Parathyroid adenoma (tissue), 2 donors: ENCODE data around the gene KLHL40.

Experiments used
- H2AFZ ChIP-seq: fragments of 300-600 bp; sonication (generic); one replicate; pipeline ENCODE4 v1.7.0; 2017; ENCODE audit warnings: antibody characterized with exemption, mild to moderate bottlenecking
- H3K27ac ChIP-seq: fragments of 300-600 bp; sonication (generic); one replicate; pipeline ENCODE4 v1.7.0; 2017
- H3K27me3 ChIP-seq: fragments of 300-600 bp; sonication (generic); one replicate; pipeline ENCODE4 v1.7.0; 2017; ENCODE audit warnings: low read length; ENCODE audit not compliant: control insufficient read depth, insufficient read depth
- H3K36me3 ChIP-seq: fragments of 300-600 bp; sonication (generic); one replicate; pipeline ENCODE4 v1.7.0; 2017; ENCODE audit warnings: low read length; ENCODE audit not compliant: control insufficient read depth, insufficient read depth
- H3K4me1 ChIP-seq: fragments of 300-600 bp; sonication (generic); one replicate; pipeline ENCODE4 v1.7.0; 2017; ENCODE audit warnings: control low read depth
- H3K4me2 ChIP-seq: fragments of 300-600 bp; sonication (generic); one replicate; pipeline ENCODE4 v1.7.0; 2017; ENCODE audit warnings: low read length
- H3K4me3 ChIP-seq: fragments of 300-600 bp; sonication (generic); one replicate; pipeline ENCODE4 v1.7.0; 2017; ENCODE audit warnings: low read depth, low read length
- H3K79me2 ChIP-seq: fragments of 300-600 bp; sonication (generic); one replicate; pipeline ENCODE4 v1.7.0; 2017; ENCODE audit warnings: control low read depth
- H3K9ac ChIP-seq: fragments of 300-600 bp; sonication (generic); one replicate; pipeline ENCODE4 v1.7.0; 2017; ENCODE audit warnings: mild to moderate bottlenecking
- H3K9me3 ChIP-seq: fragments of 300-600 bp; sonication (generic); one replicate; pipeline ENCODE4 v1.7.0; 2017; ENCODE audit warnings: low read length; ENCODE audit not compliant: control insufficient read depth
- TF ChIP-seq, protein P1 (sequence below): fragments of 300-600 bp; sonication (generic); IDR thresholded peaks from one replicate; pipeline ENCODE4 v1.7.0; 2017; ENCODE audit warnings: antibody characterized with exemption, mild to moderate bottlenecking
- donor health status: primary hyperparathyroidism.

KLHL40 gene

DNA sequence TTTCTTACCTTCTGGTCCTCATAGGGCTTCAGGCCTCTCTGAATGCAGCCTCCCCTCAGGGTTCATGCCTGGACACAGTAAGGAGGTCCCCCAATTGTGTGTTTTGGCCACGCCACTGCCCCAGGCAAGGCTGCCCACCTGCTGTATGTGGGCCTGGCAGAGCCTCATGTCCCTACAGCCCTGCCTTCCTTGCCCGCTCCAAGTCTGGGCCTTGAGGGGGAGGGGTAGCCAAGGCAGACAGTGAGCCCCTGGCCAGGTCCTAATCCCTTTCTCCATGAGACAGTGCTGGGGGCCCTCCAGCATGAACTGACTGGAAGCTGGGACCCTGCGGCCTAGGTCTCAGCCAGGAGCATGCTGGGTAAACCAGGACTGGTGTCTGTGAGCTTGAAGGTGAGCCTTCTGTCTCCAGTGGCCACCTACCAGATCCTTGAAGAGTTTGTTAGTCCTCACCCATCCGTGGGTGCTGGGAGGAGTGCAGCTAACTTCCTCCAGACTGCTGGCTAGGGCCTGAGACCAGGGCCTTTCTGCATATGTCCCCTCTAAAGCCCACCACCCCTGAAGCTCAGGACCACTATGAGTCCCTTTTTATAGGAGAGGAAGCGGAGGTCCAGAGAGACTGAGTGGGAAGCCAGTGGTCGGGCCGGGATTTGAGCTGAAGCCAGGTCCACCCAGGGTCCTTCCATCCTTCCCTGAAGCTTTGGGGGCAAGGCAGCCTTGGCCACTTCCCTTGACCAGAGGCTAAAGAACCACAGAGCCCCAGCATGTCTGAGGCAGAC is 23.1 kb upstream of the KLHL40 start:
- H2AFZ ChIP-seq, result no peak overlapping the region
- H3K27me3 ChIP-seq, result no peaks in the 10 kb centered on the region
- H3K4me3 ChIP-seq, result no peak overlapping the region
- no peak overlapping the region for H3K4me2 ChIP-seq
- H3K27ac ChIP-seq, result no peak overlapping the region
- H3K9me3 ChIP-seq, result no peaks in the 10 kb centered on the region
- H3K4me1 ChIP-seq, result peaks cover 4% of the 10 kb centered on the region
- no peaks in the 10 kb centered on the region for H3K36me3 ChIP-seq
- H3K79me2 ChIP-seq, result no peaks in the 10 kb centered on the region
- TF ChIP-seq, protein P1, sequence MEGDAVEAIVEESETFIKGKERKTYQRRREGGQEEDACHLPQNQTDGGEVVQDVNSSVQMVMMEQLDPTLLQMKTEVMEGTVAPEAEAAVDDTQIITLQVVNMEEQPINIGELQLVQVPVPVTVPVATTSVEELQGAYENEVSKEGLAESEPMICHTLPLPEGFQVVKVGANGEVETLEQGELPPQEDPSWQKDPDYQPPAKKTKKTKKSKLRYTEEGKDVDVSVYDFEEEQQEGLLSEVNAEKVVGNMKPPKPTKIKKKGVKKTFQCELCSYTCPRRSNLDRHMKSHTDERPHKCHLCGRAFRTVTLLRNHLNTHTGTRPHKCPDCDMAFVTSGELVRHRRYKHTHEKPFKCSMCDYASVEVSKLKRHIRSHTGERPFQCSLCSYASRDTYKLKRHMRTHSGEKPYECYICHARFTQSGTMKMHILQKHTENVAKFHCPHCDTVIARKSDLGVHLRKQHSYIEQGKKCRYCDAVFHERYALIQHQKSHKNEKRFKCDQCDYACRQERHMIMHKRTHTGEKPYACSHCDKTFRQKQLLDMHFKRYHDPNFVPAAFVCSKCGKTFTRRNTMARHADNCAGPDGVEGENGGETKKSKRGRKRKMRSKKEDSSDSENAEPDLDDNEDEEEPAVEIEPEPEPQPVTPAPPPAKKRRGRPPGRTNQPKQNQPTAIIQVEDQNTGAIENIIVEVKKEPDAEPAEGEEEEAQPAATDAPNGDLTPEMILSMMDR, result no peak
- H3K9ac ChIP-seq, result no peak overlapping the region

GRCh38 chr3:42662813-42663535 is 22.4 kb upstream of the KLHL40 start:
- TF ChIP-seq, protein P1, result no peak
- Histone ChIP-seq H3K79me2 (no peaks in the 10 kb centered on the region), H3K36me3 (no peaks in the 10 kb centered on the region), H3K4me2 (no peak overlapping the region), H3K9me3 (no peaks in the 10 kb centered on the region), H3K4me1 (peaks cover 6% of the 10 kb centered on the region), H3K27ac (no peak overlapping the region), H3K27me3 (no peaks in the 10 kb centered on the region), H3K9ac (no peak overlapping the region), H2AFZ (no peak overlapping the region), H3K4me3 (no peak overlapping the region)

DNA sequence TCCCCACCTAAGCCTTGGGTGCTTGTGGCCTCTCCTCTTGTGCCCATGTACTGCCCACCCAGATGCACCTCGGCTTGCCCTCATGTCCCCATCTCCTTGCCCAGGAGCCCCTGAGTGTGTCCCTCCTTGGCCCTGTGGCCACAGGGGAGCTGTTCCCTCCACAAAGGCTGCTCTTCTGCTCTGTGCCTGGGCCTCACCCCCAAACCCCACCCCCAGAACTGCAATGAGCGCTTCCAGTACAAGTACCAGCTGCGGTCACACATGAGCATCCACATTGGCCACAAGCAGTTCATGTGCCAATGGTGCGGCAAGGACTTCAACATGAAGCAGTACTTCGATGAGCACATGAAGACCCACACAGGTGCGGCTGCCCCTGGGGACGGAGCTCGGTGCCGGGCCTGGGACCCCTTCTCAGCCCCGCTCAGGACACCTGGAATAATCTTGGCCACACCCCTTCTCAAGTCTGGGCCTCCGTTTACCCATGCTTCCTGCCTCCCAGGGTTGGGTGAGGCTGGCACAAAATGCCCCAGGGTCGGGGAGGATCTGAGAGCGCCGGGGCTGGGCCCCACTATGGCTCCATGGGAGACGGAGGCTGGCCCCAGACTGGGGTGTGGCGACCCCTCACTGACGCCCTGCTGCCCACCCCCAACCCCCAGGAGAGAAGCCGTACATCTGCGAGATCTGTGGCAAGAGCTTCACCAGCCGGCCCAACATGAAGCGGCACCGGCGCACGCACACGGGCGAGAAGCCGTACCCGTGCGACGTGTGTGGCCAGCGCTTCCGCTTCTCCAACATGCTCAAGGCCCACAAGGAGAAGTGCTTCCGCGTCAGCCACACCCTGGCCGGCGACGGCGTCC is 21.5 kb upstream of the KLHL40 start:
- Histone ChIP-seq H3K9me3 (no peaks in the 10 kb centered on the region), H3K4me3 (no peak overlapping the region), H3K27me3 (no peaks in the 10 kb centered on the region), H2AFZ (no peak overlapping the region), H3K79me2 (no peaks in the 10 kb centered on the region), H3K4me2 (no peak overlapping the region), H3K4me1 (peaks cover 14% of the 10 kb centered on the region), H3K9ac (no peak overlapping the region), H3K27ac (no peak overlapping the region), H3K36me3 (no peaks in the 10 kb centered on the region)
- TF ChIP-seq, protein P1, result no peak

- peaks cover 15% of the 10 kb centered on the region for H3K4me1 ChIP-seq
- TF ChIP-seq, protein P1, result no peak
- H3K36me3 ChIP-seq, result no peaks in the 10 kb centered on the region
- no peak overlapping the region for H3K27ac ChIP-seq
- no peaks in the 10 kb centered on the region for H3K27me3 ChIP-seq
- no peak overlapping the region for H3K4me3 ChIP-seq
- no peaks in the 10 kb centered on the region for H3K79me2 ChIP-seq
- H3K4me2 ChIP-seq, result no peak overlapping the region
- H3K9ac ChIP-seq, result no peak overlapping the region
- H3K9me3 ChIP-seq, result no peaks in the 10 kb centered on the region
- no peak overlapping the region for H2AFZ ChIP-seq
These were observed 20.9 kb upstream of the KLHL40 start for GRCh38 chr3:42664438-42664803.
